Gastroesophageal sphincter (tissue), 4 donors: ENCODE measurements around the gene PIAS3. TPM values are rescaled to one million over a fixed set of nuclear protein-coding genes. Genes with fewer than 3 reads are reported as not detected.

ENCODE experiments used
- ATAC-seq: fragments of 150-250 bp; one replicate; pipeline ENCODE4 v1.9.1; 2016; ENCODE audit warnings: mild to moderate bottlenecking, moderate library complexity
- H3K27ac ChIP-seq, 4 donors: fragments of 200-600 bp; sonication (generic) in 3 of 4; 1 replicate in 3 of 4; 2 replicates in 1 of 4; pipeline ENCODE4 v1.5.1; 2016 to 2019
- H3K27me3 ChIP-seq: fragments of 200-600 bp; sonication (generic); one replicate; pipeline ENCODE4 v1.5.1; 2019
- H3K36me3 ChIP-seq, 2 donors: fragments of 200-600 bp; sonication (generic); one replicate each; pipeline ENCODE4 v1.5.1; 2019; ENCODE audit warnings: control low read depth in 1 of 2
- H3K4me1 ChIP-seq, 3 donors: fragments of 200-600 bp; sonication (generic); 1 replicate in 2 of 3; 2 replicates in 1 of 3; pipeline ENCODE4 v1.5.1; 2016 to 2019; ENCODE audit warnings: control low read depth in 2 of 3
- H3K4me3 ChIP-seq, 2 donors: fragments of 200-600 bp; sonication (generic); one replicate each; pipeline ENCODE4 v1.5.1; 2019; ENCODE audit warnings: mild to moderate bottlenecking in 1 of 2, moderate library complexity in 1 of 2
- H3K9me3 ChIP-seq, 3 donors: fragments of 200-600 bp; sonication (generic); one replicate each; pipeline ENCODE4 v1.5.1; 2017 to 2019; ENCODE audit warnings: control low read depth in 2 of 3
- EP300 ChIP-seq: sonication (generic); formaldehyde crosslinking; IDR thresholded peaks from one replicate; pipeline ENCODE4 v1.6.1; 2017; ENCODE audit warnings: antibody characterized with exemption, mild to moderate bottlenecking
- POLR2A ChIP-seq, 2 donors: fragments of 450-650 bp; IDR thresholded peaks; one replicate each; pipeline ENCODE4 v1.6.1; 2017; ENCODE audit warnings: antibody characterized with exemption in 2 of 2, mild to moderate bottlenecking in 2 of 2, moderate library complexity in 1 of 2
- POLR2AphosphoS5 ChIP-seq: sonication (generic); formaldehyde crosslinking; IDR thresholded peaks from one replicate; pipeline ENCODE4 v1.6.1; 2017; ENCODE audit warnings: antibody characterized with exemption
- WGBS, 2 donors: methylation state at CpG; one replicate each; pipeline ENCODE4 v1.1.5; 2018; ENCODE audit warnings: low coverage in 1 of 2; 5-methylcytosine and 5-hydroxymethylcytosine counted together
- total RNA-seq, 4 donors: library from RNA; depleted of rRNA; stranded (reverse); fragments of >200 nt; gene quantifications; one replicate each; pipeline ENCODE4 v1.1.0, GENCODE V29; 2016
- TF ChIP-seq, protein P1 (sequence below), 4 experiments: fragments of 200-600 bp in 2 of 4; fragments of 450-650 bp in 2 of 4; sonication (generic) in 1 of 4; IDR thresholded peaks; one replicate each; pipeline ENCODE4 v1.5.1; 2017 to 2019; ENCODE audit warnings: antibody characterized with exemption in 4 of 4, mild to moderate bottlenecking in 2 of 4, moderate library complexity in 2 of 4

Gene PIAS3
- total RNA-seq, 4 donors from 2014 or later, result 14.0 to 26.0 (median 19.2) TPM

DNA sequence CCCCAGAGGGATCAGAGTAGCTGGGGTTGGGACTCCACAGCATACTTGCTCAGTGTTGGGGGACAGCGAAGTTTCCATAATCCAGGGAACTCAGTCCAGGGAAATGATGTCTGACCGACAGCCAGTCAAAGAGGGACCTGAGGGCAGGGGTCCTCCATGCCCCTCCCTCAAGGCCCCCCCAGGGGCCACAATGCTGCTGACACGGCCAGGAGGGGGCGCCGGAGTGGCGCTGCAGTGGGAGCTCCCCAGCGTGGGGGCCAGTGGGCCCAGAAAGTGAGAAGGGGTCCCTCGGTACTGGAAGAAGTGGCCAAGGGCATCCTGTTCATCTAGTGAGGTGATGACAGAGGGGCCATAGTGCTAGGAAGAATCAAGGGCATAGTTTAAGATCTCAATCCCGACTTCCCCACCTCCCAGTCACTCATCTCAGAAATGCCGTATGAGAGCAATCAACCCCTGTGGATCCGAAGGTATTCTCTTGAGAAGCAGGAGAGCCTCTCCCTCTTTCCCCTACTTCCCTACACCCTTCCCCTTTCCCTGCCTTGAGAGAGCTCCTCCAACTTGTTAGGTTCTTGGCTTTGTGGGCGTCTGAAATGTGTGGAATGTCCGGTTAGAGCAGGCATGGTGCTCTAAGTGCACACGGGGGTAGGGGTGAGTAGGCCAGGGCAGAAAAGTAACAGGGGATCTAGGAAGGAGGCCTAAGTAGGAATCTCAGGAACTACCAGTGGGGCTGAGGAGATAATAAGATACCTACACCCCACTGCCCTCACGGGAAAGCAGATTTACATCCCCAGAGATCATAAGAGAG lies 9.3 kb downstream of the PIAS3 start:
- no peaks in the 10 kb centered on the region for H3K9me3 ChIP-seq
- peaks cover 0 to 16% (median 6%) of the 10 kb centered on the region in 3 donors for H3K4me1 ChIP-seq
- no peak for ATAC-seq
- 60 to 68% methylated on average over 1 to 12 of the region's 15 CpGs for WGBS, 2 donors
- peak overlapping the region in 3 of 4 donors; percentile 7 to 27 (median 22) for H3K27ac ChIP-seq
- no peak for TF ChIP-seq EP300
- TF ChIP-seq, protein P1, sequence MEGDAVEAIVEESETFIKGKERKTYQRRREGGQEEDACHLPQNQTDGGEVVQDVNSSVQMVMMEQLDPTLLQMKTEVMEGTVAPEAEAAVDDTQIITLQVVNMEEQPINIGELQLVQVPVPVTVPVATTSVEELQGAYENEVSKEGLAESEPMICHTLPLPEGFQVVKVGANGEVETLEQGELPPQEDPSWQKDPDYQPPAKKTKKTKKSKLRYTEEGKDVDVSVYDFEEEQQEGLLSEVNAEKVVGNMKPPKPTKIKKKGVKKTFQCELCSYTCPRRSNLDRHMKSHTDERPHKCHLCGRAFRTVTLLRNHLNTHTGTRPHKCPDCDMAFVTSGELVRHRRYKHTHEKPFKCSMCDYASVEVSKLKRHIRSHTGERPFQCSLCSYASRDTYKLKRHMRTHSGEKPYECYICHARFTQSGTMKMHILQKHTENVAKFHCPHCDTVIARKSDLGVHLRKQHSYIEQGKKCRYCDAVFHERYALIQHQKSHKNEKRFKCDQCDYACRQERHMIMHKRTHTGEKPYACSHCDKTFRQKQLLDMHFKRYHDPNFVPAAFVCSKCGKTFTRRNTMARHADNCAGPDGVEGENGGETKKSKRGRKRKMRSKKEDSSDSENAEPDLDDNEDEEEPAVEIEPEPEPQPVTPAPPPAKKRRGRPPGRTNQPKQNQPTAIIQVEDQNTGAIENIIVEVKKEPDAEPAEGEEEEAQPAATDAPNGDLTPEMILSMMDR (IDR thresholded peaks at IDR 0.05), result peak in 1 of 4 experiments; percentile 27
- no peak overlapping the region for H3K4me3 ChIP-seq
- H3K27me3 ChIP-seq, result no peaks in the 10 kb centered on the region
- peaks cover 0 to 73% of the 10 kb centered on the region in 2 donors for H3K36me3 ChIP-seq

DNA sequence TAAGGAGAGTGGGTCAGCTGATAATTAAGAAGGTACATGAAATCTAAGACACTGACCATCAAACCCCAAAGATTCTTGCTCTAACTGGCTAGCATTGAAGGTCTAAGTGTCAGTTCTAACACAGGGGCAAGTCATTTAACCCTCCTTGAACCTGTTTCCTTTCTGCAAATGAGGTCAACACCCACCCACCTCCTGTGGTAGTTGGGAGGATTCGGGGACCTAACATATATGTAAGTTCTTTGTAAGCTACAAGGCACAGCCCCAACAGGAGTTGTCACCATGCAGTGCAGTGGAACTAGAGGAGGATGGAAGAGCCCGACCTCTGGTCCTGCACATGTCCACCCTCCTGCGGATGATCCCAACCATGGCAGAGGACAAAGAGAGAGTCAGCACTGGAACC lies 11.1 kb downstream of the PIAS3 start:
- Histone ChIP-seq H3K27me3 (no peaks in the 10 kb centered on the region), H3K4me3 (no peak overlapping the region), H3K4me1 (peaks cover 0 to 17% (median 7%) of the 10 kb centered on the region in 3 donors), H3K27ac (no peak overlapping the region), H3K9me3 (no peaks in the 10 kb centered on the region), H3K36me3 (peaks cover 0 to 63% of the 10 kb centered on the region in 2 donors)
- no peak for ATAC-seq
- WGBS, 2 donors, result 69 to 71% methylated on average over 1 to 2 of the region's 3 CpGs
- TF ChIP-seq EP300 (no peak), POLR2AphosphoS5 (no peak), POLR2A (IDR thresholded peaks at IDR 0.05) (no peak)

DNA sequence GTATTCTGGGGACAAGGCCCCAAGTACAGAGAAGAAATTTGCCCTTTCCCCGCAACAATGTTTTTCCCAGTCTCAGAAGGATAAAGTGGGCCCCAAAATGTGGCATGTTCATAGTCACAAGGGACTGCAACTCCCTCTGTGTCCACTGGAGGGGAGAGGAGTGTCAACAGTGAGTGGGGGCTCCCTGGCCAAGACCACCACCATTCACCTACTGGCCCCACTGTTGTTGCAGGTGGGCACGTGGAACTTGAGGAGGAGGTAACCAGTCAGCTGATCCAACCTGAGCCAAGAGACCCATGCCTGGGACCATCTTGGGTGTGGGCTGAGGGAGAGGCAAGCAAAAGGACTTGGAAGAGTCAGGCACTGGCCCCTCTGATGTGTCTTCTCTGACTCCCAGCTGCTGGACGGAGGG lies 12.7 kb downstream of the PIAS3 start:
- Histone ChIP-seq H3K4me1 (peaks cover 0 to 17% (median 7%) of the 10 kb centered on the region in 3 donors), H3K27me3 (no peaks in the 10 kb centered on the region), H3K4me3 (peak overlapping the region in 1 of 2 donors; percentile 61), H3K36me3 (peaks cover 0 to 63% of the 10 kb centered on the region in 2 donors), H3K9me3 (no peaks in the 10 kb centered on the region), H3K27ac (peak overlapping the region in 3 of 4 donors; percentile 76 to 84 (median 84))
- WGBS, 2 donors, result 100% methylated on average over 1 of the region's 3 CpGs; no CpG with 5 or more reads in 1 of the 2 donors
- TF ChIP-seq POLR2AphosphoS5, result no peak
- no peak for TF ChIP-seq EP300
- TF ChIP-seq, protein P1 (IDR thresholded peaks at IDR 0.05), result peak; percentile 51 to 62 (median 54)
- TF ChIP-seq POLR2A (IDR thresholded peaks at IDR 0.05), result no peak
- ATAC-seq, result peak; percentile 39

DNA sequence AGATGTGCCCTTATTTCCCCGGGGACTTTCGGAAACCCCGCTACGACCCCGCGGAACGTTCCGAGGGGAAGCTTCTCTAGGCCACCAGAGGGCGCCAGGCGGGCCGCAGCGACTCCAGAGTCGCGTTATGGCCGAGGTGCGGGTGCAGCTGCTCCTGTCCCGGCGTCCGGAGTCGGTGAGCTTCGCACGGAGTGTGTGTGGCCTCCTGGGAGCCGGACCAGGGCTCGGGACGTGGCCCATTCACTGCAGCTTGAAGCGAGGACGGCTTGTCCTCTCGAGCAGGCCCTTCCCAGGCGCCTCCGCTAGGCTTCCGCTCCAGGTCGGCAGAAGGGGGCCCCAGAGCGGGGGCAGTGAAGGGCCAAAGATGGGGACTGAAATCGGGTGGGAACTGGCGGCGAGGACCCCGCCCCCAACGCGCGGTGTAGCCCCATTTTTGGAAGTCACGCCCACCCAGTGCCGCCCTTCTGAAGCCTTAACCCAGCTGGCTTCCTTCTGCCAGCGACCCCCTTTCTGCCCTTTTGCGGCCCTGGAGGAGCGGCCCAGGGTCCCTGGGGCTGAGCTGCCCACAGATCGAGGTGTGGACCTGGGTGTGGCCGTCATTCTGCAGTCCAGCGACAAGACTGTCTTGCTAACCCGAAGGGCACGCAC lies 13.2 kb downstream of the PIAS3 start, which contains the start of gene NUDT17:
Gene NUDT17 (plus strand): TSS at position 117 of the 648 bp plus-strand sequence. CDS start 11 bp downstream, at position 128.
- Histone ChIP-seq H3K27me3 (no peaks in the 10 kb centered on the region), H3K27ac (peak within 1 kb of the TSS; percentile 30 to 84 (median 80)), H3K9me3 (no peaks in the 10 kb centered on the region), H3K4me1 (peaks cover 0 to 17% (median 7%) of the 10 kb centered on the region in 3 donors), H3K4me3 (peak within 1 kb of the TSS; percentile 37 to 61), H3K36me3 (peaks cover 0 to 63% of the 10 kb centered on the region in 2 donors)
- WGBS, 2 donors, result 0% methylated on average over 7 of the region's 50 CpGs
- TF ChIP-seq POLR2AphosphoS5, result peak; percentile 42
- TF ChIP-seq, protein P1 (IDR thresholded peaks at IDR 0.05), result peak; percentile 66 to 95 (median 86)
- no peak for TF ChIP-seq POLR2A (IDR thresholded peaks at IDR 0.05)
- peak; percentile 88 for ATAC-seq

DNA sequence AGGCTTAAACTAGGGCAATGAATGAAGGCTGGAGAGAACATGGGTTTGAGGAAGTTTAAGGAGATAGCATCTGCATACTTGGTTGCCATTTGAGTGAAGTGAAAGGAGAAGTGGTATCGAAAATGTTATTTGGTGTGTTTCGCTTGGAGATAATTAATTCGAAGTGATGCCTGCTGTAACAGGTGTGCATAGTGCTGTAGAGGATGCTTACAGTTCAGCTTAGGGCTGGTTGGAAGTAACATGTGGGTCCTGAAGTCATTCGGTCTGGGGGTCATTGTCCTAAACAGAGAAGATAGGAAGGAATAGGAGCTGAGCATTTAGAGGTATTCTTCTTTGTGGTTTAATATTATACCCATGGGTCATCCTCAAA lies 13.8 kb downstream of the PIAS3 start:
- WGBS, 2 donors, result 10 to 22% methylated on average over 4 of the region's 4 CpGs
- TF ChIP-seq POLR2A (IDR thresholded peaks at IDR 0.05) (no peak), EP300 (no peak), POLR2AphosphoS5 (no peak)
- TF ChIP-seq, protein P1 (IDR thresholded peaks at IDR 0.05), result no peak
- H3K4me3 ChIP-seq, result peak overlapping the region; percentile 37 to 61
- no peaks in the 10 kb centered on the region for H3K9me3 ChIP-seq
- no peaks in the 10 kb centered on the region for H3K27me3 ChIP-seq
- ATAC-seq, result peak; percentile 46
- H3K36me3 ChIP-seq, result peaks cover 0 to 63% of the 10 kb centered on the region in 2 donors
- peak overlapping the region in 3 of 4 donors; percentile 76 to 84 (median 84) for H3K27ac ChIP-seq
- H3K4me1 ChIP-seq, result peaks cover 0 to 17% (median 7%) of the 10 kb centered on the region in 3 donors
